HCT116 (cell line): Measurements from ENCODE around the gene CFAP58.

Experiments
- CTCF ChIP-seq, 3 experiments: fragments of 200-600 bp in 1 of 3; sonication (generic) in 1 of 3; IDR thresholded peaks in 2 of 3; conservative IDR thresholded peaks in 1 of 3; 2 replicates each; pipeline ENCODE4 v1.5.1; 2012 to 2017; ENCODE audit warnings: low read depth in 2 of 3, low read length in 2 of 3, antibody characterized with exemption in 1 of 3, borderline replicate concordance in 1 of 3, control low read depth in 1 of 3, mild to moderate bottlenecking in 1 of 3, mixed read lengths in 1 of 3, mixed run types in 1 of 3, moderate library complexity in 1 of 3; ENCODE audit not compliant: insufficient read depth in 1 of 3
- EZH2 ChIP-seq: fragments of 200-600 bp; sonication (generic); IDR thresholded peaks from 2 replicates; pipeline ENCODE4 v1.6.1; 2017; ENCODE audit warnings: antibody characterized with exemption, mixed run types
- POLR2A ChIP-seq: IDR thresholded peaks from 2 replicates; pipeline ENCODE4 v1.7.0; 2011; ENCODE audit warnings: borderline replicate concordance; ENCODE audit not compliant: insufficient read depth, insufficient read length; ENCODE audit errors: extremely low read depth
- RAD21 ChIP-seq: IDR thresholded peaks from 2 replicates; pipeline ENCODE4 v1.6.1; 2012; ENCODE audit warnings: low read depth, mild to moderate bottlenecking
- SIN3A ChIP-seq: IDR thresholded peaks from 2 replicates; pipeline ENCODE4 v1.6.1; 2012; ENCODE audit warnings: low read depth
- ZFX ChIP-seq: fragments of 450-650 bp; IDR thresholded peaks from 2 replicates; pipeline ENCODE4 v1.6.1; 2017

DNA sequence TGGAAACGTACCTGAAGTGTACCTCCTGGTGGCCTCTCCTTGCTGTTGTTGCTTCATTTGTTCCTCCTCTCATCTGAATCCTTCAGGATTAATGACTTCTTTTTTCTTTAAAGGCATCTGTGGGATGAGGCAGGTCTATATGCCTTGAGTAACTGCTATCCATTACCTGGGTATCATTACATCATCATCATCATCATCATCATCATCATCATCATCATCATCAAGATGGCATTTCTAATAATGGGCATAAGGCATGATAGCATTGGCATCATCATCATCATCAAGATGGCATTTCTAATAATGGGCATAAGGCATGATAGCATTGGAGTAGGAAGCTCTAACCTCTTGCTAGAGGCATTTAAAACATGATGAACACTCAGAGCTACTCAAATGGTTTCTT lies 59.9 kb downstream of the CFAP58 start:
- TF ChIP-seq EZH2 (no peak), RAD21 (no peak), POLR2A (no peak), CTCF (IDR thresholded peaks at IDR 0.05 in 2 of 3, conservative IDR thresholded peaks at IDR 0.05 in 1 of 3; ENCODE audit: borderline replicate concordance in 1 of 3, insufficient read depth in 1 of 3, low read depth in 2 of 3, low read length in 2 of 3) (0 out of 6 replicates have a peak, but pooled peaks of 1 of the 3 experiments have one; percentile 13), ZFX (no peak), SIN3A (no peak)
